ENCODE data around the gene SMAD1. TPM values are rescaled to one million over a fixed set of nuclear protein-coding genes. Genes with fewer than 3 reads are reported as not detected.

SMAD1 gene
- total RNA-seq, 2 donors from 2014 or later: 35.3 to 45.5 TPM

DNA sequence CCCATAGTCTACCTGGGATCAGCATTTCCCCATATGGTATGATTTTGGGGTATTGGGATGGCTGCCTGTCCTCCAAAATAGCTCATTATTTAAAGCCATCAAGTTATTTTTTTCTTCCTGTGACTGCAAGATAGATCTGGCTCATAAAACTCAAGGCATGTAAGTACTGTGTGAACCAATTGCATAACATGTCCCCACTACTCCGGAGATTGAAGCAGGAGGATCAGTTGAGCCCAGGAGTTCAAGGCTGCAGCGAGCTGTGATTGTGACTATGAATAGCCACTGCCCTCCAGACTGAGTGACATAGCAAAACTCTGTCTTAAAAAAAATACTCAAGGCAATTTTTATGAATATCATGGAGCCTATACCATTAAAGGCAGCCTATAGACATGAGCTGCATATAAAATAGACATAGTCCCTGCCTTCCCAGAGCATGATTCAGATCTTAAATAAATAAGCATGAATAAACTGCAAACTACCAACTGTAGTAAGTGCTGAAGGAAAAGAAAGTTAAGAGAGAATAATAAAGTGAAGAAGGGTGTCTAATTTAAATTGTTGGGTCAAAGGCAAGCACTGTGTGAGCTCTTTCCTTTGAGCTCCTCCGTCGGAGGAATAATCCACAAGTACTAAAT is 120.6 kb downstream of the SMAD1 start:
- ATAC-seq (no peak), DNase-seq (no peak)
- no peaks in the 10 kb centered on the region for H3K4me1 ChIP-seq
- no peaks in the 10 kb centered on the region for H3K9me3 ChIP-seq
- WGBS, 2 donors: 68 to 71% methylated on average over 4 of the region's 4 CpGs
- no peak overlapping the region for H3K27ac ChIP-seq
- intact Hi-C loops (cut with DNase I): loop anchor here (5.0 kb wide), 1 partner anchor 365 kb away; no protein-coding TSS in a partner anchor
- H3K27me3 ChIP-seq: no peaks in the 10 kb centered on the region
- H3K4me3 ChIP-seq: no peak overlapping the region
- TF ChIP-seq POLR2A (IDR thresholded peaks at IDR 0.05): no peak
- TF ChIP-seq, protein P1, sequence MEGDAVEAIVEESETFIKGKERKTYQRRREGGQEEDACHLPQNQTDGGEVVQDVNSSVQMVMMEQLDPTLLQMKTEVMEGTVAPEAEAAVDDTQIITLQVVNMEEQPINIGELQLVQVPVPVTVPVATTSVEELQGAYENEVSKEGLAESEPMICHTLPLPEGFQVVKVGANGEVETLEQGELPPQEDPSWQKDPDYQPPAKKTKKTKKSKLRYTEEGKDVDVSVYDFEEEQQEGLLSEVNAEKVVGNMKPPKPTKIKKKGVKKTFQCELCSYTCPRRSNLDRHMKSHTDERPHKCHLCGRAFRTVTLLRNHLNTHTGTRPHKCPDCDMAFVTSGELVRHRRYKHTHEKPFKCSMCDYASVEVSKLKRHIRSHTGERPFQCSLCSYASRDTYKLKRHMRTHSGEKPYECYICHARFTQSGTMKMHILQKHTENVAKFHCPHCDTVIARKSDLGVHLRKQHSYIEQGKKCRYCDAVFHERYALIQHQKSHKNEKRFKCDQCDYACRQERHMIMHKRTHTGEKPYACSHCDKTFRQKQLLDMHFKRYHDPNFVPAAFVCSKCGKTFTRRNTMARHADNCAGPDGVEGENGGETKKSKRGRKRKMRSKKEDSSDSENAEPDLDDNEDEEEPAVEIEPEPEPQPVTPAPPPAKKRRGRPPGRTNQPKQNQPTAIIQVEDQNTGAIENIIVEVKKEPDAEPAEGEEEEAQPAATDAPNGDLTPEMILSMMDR (IDR thresholded peaks at IDR 0.05): no peak
- no peaks in the 10 kb centered on the region for H3K36me3 ChIP-seq (replicated peaks in 1 of 2; ENCODE audit: insufficient read depth in 1 of 2, low read depth in 2 of 2)

DNA sequence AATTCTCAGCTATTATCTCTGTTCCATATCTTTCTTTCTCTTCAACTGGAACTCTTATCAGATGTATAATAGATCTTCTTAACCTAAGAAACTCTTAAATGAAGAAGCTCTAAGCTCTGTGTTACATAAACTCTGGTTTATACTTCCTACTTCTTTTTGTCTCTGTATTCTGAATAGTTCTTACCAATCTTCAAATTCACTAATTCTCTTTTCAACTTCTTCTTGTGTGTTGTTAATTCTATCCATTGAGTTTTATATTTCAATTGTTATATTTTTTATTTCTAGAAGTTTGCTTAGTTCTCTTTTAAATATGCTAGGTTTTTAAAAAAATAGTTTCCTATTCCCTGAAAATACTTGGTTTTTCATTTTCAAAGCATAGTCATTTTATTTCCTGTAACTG is 124.3 kb downstream of the SMAD1 start:
- no peak for DNase-seq
- ATAC-seq: no peak
- Histone ChIP-seq H3K9me3 (no peaks in the 10 kb centered on the region), H3K27ac (no peak overlapping the region), H3K27me3 (no peaks in the 10 kb centered on the region), H3K4me1 (no peaks in the 10 kb centered on the region), H3K36me3 (replicated peaks in 1 of 2; ENCODE audit: insufficient read depth in 1 of 2, low read depth in 2 of 2) (no peaks in the 10 kb centered on the region), H3K4me3 (no peak overlapping the region)
- intact Hi-C loops (cut with DNase I): no loop called here
- TF ChIP-seq POLR2A (IDR thresholded peaks at IDR 0.05): no peak
- TF ChIP-seq, protein P1 (IDR thresholded peaks at IDR 0.05): no peak

Other genes starting within 250 kb of the SMAD1 start
- 1 to 10 TPM; 2.1 to 6.9 TPM for gene MMAA, start 137.5 kb downstream of the SMAD1 start, total RNA-seq
- gene C4orf51, start 198.3 kb downstream of the SMAD1 start, total RNA-seq: not detected